ENCODE results near the gene AGMO. TPM values are rescaled to one million over a fixed set of nuclear protein-coding genes. Genes with fewer than 3 reads are reported as not detected.

Gene AGMO
- total RNA-seq, 2 donors from 2014 or later = 0.48 TPM; not detected in 1

DNA sequence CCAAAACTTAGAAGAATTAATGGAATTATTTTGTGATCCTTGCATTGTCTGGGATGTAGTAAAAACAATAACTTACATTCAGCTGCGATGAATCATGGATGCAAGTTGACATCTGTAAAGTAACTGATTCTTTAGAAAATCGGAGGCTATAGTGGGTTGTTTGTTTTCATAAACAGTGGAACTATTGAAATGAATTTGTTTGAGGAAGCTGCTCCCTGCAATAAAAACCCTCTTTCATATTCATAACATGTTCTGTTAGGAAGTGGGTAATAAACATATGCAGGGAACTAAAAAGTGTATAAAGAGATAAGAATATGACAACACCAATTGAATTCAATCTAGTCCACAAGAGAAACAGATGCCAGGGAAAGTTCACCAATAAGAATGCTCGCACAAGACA is 53.6 kb downstream of the AGMO start:
- Histone ChIP-seq H3K9me3 (no peaks in the 10 kb centered on the region), H3K4me1 (no peaks in the 10 kb centered on the region), H3K27me3 (no peaks in the 10 kb centered on the region), H3K36me3 (no peaks in the 10 kb centered on the region), H3K27ac (no peak overlapping the region), H3K4me3 (no peak overlapping the region)
- no peak for DNase-seq (ENCODE audit: low spot score)
- TF ChIP-seq CTCF (IDR thresholded peaks at IDR 0.05) = no peak

DNA sequence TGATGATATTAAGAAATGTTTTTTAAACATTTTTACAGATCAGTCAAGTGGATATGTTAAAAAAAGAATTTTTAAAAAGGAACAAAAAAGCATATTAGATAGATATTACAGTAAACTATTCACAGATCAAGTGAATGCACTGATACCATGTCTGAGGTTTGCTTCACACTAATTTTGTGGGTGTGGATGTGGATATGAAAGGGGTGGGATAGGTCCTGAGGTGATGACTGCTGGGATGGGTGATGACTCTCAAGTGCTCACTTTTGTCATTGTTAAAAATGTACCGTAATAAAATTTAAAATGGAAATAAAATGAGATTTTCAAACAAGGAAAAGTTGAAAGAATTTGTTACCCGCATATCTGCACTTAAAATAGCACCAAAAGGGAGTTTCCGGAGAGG is 54.1 kb downstream of the AGMO start:
- H3K9me3 ChIP-seq = no peaks in the 10 kb centered on the region
- no peaks in the 10 kb centered on the region for H3K36me3 ChIP-seq
- H3K4me1 ChIP-seq = no peaks in the 10 kb centered on the region
- no peak for DNase-seq (ENCODE audit: low spot score)
- no peaks in the 10 kb centered on the region for H3K27me3 ChIP-seq
- H3K27ac ChIP-seq = no peak overlapping the region
- H3K4me3 ChIP-seq = no peak overlapping the region
- no peak for TF ChIP-seq CTCF (IDR thresholded peaks at IDR 0.05)

GRCh38 chr7:15507171-15507570 is 54.6 kb downstream of the AGMO start:
- Histone ChIP-seq H3K36me3 (no peaks in the 10 kb centered on the region), H3K27me3 (no peaks in the 10 kb centered on the region), H3K4me1 (no peaks in the 10 kb centered on the region), H3K27ac (no peak overlapping the region), H3K9me3 (no peaks in the 10 kb centered on the region), H3K4me3 (no peak overlapping the region)
- no peak for TF ChIP-seq CTCF (IDR thresholded peaks at IDR 0.05)
- DNase-seq (ENCODE audit: low spot score) = no peak

- no peaks in the 10 kb centered on the region for H3K36me3 ChIP-seq
- no peak for TF ChIP-seq CTCF (IDR thresholded peaks at IDR 0.05)
- no peaks in the 10 kb centered on the region for H3K9me3 ChIP-seq
- H3K27me3 ChIP-seq = no peaks in the 10 kb centered on the region
- H3K4me1 ChIP-seq = no peaks in the 10 kb centered on the region
- DNase-seq (ENCODE audit: low spot score) = no peak
- H3K27ac ChIP-seq = no peak overlapping the region
- H3K4me3 ChIP-seq = no peak overlapping the region
Observed at GRCh38 chr7:15505761-15506160, 56.1 kb downstream of the AGMO start.

GRCh38 chr7:15504351-15504750 is 57.5 kb downstream of the AGMO start:
- Histone ChIP-seq H3K4me3 (no peak overlapping the region), H3K4me1 (no peaks in the 10 kb centered on the region), H3K27ac (no peak overlapping the region), H3K36me3 (no peaks in the 10 kb centered on the region), H3K27me3 (no peaks in the 10 kb centered on the region), H3K9me3 (no peaks in the 10 kb centered on the region)
- no peak for DNase-seq (ENCODE audit: low spot score)
- TF ChIP-seq CTCF (IDR thresholded peaks at IDR 0.05) = no peak

DNA sequence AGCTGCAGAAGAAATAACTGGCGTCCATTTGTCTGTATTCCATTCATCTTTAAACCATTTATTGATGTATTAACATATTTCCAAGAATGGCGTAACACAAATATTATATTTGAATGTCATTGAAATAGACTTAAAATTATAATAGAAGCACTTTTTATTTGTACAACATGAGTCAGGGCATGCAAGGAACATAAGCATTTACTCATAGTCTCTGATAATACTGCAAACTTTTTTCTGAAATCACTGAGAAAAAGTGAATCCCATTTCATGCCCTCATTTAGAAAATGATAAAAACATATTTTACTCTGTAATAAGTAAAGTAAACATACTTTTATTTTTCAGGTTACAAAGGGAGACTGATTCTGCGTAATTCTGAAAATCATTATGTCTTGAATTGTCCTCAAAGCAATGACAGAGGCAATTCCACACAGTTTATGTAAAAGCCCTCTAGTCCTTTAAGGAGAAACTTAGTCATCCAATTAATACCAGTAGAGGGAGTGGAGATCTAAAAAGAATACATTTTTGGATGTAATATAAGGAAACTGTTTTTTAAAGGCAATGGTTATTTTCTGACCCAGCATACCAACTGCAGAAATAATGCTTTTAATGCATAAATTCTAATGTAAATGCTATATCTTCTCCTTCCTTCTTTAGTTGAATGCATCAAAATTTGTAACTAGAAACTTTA is 58.1 kb downstream of the AGMO start:
- H3K4me3 ChIP-seq = no peak overlapping the region
- no peak for TF ChIP-seq CTCF (IDR thresholded peaks at IDR 0.05)
- DNase-seq (ENCODE audit: low spot score) = no peak
- no peaks in the 10 kb centered on the region for H3K4me1 ChIP-seq
- no peaks in the 10 kb centered on the region for H3K27me3 ChIP-seq
- no peak overlapping the region for H3K27ac ChIP-seq
- no peaks in the 10 kb centered on the region for H3K9me3 ChIP-seq
- no peaks in the 10 kb centered on the region for H3K36me3 ChIP-seq

All from right atrium auricular region (tissue), 2 donors.